ENCODE results near the gene USH2A.

DNA sequence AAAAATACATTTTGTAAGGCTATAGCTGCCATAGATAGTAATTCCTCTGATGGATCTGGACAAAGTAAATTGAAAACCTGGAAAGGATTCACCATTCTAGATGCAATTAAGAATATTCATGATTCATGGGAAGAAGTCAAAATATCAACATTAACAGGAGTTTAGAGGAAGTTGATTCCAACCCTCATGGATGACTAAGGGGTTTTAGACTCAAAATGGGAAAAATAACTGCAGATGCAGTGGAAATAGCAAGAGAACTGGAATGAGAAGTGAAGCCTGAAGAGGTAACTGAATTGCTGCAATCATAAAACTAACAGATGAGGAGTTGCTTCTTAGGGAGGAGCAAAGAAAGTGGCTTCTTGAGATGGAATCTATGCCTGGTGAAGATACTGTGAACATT lies 625.4 kb downstream of the USH2A start:
- TF ChIP-seq, protein P1, sequence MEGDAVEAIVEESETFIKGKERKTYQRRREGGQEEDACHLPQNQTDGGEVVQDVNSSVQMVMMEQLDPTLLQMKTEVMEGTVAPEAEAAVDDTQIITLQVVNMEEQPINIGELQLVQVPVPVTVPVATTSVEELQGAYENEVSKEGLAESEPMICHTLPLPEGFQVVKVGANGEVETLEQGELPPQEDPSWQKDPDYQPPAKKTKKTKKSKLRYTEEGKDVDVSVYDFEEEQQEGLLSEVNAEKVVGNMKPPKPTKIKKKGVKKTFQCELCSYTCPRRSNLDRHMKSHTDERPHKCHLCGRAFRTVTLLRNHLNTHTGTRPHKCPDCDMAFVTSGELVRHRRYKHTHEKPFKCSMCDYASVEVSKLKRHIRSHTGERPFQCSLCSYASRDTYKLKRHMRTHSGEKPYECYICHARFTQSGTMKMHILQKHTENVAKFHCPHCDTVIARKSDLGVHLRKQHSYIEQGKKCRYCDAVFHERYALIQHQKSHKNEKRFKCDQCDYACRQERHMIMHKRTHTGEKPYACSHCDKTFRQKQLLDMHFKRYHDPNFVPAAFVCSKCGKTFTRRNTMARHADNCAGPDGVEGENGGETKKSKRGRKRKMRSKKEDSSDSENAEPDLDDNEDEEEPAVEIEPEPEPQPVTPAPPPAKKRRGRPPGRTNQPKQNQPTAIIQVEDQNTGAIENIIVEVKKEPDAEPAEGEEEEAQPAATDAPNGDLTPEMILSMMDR (IDR thresholded peaks at IDR 0.05) = no peak
- no peak for TF ChIP-seq POLR2AphosphoS5 (IDR thresholded peaks at IDR 0.05)
